ENCODE data around the gene ST8SIA2.

GRCh38 chr15:92485441-92485840, 91.8 kb downstream of the ST8SIA2 start:
- TF ChIP-seq GABPA (IDR thresholded peaks at IDR 0.05 in 1 of 2, conservative IDR thresholded peaks at IDR 0.05 in 1 of 2) = no peak
- TF ChIP-seq, protein P1, sequence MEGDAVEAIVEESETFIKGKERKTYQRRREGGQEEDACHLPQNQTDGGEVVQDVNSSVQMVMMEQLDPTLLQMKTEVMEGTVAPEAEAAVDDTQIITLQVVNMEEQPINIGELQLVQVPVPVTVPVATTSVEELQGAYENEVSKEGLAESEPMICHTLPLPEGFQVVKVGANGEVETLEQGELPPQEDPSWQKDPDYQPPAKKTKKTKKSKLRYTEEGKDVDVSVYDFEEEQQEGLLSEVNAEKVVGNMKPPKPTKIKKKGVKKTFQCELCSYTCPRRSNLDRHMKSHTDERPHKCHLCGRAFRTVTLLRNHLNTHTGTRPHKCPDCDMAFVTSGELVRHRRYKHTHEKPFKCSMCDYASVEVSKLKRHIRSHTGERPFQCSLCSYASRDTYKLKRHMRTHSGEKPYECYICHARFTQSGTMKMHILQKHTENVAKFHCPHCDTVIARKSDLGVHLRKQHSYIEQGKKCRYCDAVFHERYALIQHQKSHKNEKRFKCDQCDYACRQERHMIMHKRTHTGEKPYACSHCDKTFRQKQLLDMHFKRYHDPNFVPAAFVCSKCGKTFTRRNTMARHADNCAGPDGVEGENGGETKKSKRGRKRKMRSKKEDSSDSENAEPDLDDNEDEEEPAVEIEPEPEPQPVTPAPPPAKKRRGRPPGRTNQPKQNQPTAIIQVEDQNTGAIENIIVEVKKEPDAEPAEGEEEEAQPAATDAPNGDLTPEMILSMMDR (IDR thresholded peaks at IDR 0.05; ENCODE audit: low read depth, low read length, missing input control) = no peak
- TF ChIP-seq, protein P2, sequence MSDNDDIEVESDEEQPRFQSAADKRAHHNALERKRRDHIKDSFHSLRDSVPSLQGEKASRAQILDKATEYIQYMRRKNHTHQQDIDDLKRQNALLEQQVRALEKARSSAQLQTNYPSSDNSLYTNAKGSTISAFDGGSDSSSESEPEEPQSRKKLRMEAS (IDR thresholded peaks at IDR 0.05) = no peak
- no peak for TF ChIP-seq SP1 (IDR thresholded peaks at IDR 0.05)
- no peak for TF ChIP-seq TAF1 (conservative IDR thresholded peaks at IDR 0.05)
- TF ChIP-seq YY1 (IDR thresholded peaks at IDR 0.05) = no peak
- TF ChIP-seq RAD21 (IDR thresholded peaks at IDR 0.05) = no peak
